Suprapubic skin (tissue), 3 donors: ENCODE data around the gene LRRC8D.
"Not testable (repeated sequence)": the region's sequence is repeated elsewhere in the genome, so short reads cannot be mapped to it uniquely, and the experiment has no call there.

Experiments used
- CTCF ChIP-seq, 2 donors: fragments of 200-600 bp in 1 of 2; fragments of 450-650 bp in 1 of 2; sonication (generic) in 1 of 2; IDR thresholded peaks; one replicate each; pipeline ENCODE4 v1.5.1; 2016 to 2019; ENCODE audit warnings: antibody characterized with exemption in 2 of 2, mild to moderate bottlenecking in 1 of 2, moderate library complexity in 1 of 2
- EP300 ChIP-seq: sonication (generic); formaldehyde crosslinking; IDR thresholded peaks from one replicate; pipeline ENCODE4 v1.6.1; 2017; ENCODE audit warnings: antibody characterized with exemption
- POLR2A ChIP-seq, 2 donors: fragments of 450-650 bp; IDR thresholded peaks; one replicate each; pipeline ENCODE4 v1.6.1; 2017; ENCODE audit warnings: antibody characterized with exemption in 2 of 2, mild to moderate bottlenecking in 2 of 2, moderate library complexity in 2 of 2

- TF ChIP-seq POLR2A (IDR thresholded peaks at IDR 0.05); EP300; CTCF (IDR thresholded peaks at IDR 0.05): not testable (repeated sequence)
Measured at GRCh38 chr1:89982846-89983245, 162.0 kb downstream of the LRRC8D start.
